ENCODE results near the gene NPW.

Gene NPW

DNA sequence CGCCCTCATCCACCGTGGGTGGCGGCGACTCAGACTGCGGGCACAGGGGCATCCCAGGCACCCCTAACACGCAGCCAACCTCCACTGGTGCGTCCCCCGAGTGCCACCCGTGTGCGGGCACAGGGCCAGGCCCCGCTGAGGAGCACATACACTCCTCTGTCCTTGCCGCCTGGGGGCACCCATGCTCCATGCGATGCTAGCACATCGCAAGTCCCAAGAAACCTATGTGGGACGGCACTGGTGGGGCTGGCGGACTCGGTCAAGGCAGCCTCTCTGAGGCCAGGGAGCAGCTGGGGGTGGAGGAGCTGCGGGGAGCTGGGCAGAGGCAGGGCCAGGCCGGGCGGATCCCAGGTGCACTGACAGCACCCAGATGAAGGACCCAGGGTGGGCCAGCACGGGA is 13.9 kb upstream of the NPW start:
- no peak for ATAC-seq

DNA sequence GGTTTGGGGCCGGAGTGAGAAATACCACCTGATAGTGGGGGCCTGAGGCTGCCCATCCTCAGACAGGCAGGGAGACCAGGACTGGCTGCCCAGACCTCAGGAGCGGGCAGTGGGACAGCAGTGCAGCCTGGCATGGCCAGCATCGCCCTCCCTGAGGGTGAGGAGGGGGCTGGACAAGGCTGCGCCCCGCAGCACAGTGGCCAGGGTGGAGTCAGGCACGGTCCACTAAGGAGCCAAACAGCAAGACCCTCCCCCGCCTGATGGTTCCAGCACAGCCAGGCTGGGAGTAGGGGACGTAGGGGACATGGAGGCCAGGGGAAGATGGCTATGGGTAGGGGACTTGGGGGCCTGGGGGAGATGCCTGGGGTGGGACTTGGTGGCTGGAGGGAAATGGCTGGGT is 13.3 kb upstream of the NPW start:
- ATAC-seq: no peak
- TF ChIP-seq ZNF8 (CRISPR knock-in tag; IDR thresholded peaks at IDR 0.05) (no peak), TSHZ2 (CRISPR knock-in tag; IDR thresholded peaks at IDR 0.05) (no peak), ZNF70 (CRISPR knock-in tag; IDR thresholded peaks at IDR 0.05) (no peak), ZNF565 (CRISPR knock-in tag; conservative IDR thresholded peaks at IDR 0.05; ENCODE audit: low read depth) (no peak), ISL1 (CRISPR knock-in tag; IDR thresholded peaks at IDR 0.05) (no peak), GLIS3 (CRISPR knock-in tag; IDR thresholded peaks at IDR 0.05) (no peak), PPARA (CRISPR knock-in tag; IDR thresholded peaks at IDR 0.05; ENCODE audit: borderline replicate concordance) (no peak), CREB5 (CRISPR knock-in tag; IDR thresholded peaks at IDR 0.05; ENCODE audit: low read depth) (no peak), CSRNP3 (CRISPR knock-in tag; IDR thresholded peaks at IDR 0.05) (no peak), ZC3H10 (CRISPR knock-in tag; IDR thresholded peaks at IDR 0.05) (no peak), BACH2 (CRISPR knock-in tag; IDR thresholded peaks at IDR 0.05; ENCODE audit: borderline replicate concordance) (no peak), SNAI2 (CRISPR knock-in tag; IDR thresholded peaks at IDR 0.05) (no peak), ESRRG (CRISPR knock-in tag; IDR thresholded peaks at IDR 0.05) (no peak), OSR1 (CRISPR knock-in tag; IDR thresholded peaks at IDR 0.05) (no peak), TOX (CRISPR knock-in tag; IDR thresholded peaks at IDR 0.05; ENCODE audit: borderline replicate concordance) (no peak)
- TF ChIP-seq, protein P1, sequence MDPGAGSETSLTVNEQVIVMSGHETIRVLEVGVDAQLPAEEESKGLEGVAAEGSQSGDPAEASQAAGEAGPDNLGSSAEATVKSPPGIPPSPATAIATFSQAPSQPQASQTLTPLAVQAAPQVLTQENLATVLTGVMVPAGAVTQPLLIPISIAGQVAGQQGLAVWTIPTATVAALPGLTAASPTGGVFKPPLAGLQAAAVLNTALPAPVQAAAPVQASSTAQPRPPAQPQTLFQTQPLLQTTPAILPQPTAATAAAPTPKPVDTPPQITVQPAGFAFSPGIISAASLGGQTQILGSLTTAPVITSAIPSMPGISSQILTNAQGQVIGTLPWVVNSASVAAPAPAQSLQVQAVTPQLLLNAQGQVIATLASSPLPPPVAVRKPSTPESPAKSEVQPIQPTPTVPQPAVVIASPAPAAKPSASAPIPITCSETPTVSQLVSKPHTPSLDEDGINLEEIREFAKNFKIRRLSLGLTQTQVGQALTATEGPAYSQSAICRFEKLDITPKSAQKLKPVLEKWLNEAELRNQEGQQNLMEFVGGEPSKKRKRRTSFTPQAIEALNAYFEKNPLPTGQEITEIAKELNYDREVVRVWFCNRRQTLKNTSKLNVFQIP (CRISPR knock-in tag; IDR thresholded peaks at IDR 0.05; ENCODE audit: borderline replicate concordance, low read depth): no peak

More for the DNA sequence above, 13.9 kb upstream of the NPW start:
- no peak for TF ChIP-seq ZNF70 (CRISPR knock-in tag; IDR thresholded peaks at IDR 0.05)
- TF ChIP-seq, protein P1 (CRISPR knock-in tag; IDR thresholded peaks at IDR 0.05; ENCODE audit: borderline replicate concordance, low read depth): no peak
- TF ChIP-seq GLIS3 (CRISPR knock-in tag; IDR thresholded peaks at IDR 0.05): no peak
- TF ChIP-seq CSRNP3 (CRISPR knock-in tag; IDR thresholded peaks at IDR 0.05): no peak
- no peak for TF ChIP-seq ISL1 (CRISPR knock-in tag; IDR thresholded peaks at IDR 0.05)
- TF ChIP-seq TOX (CRISPR knock-in tag; IDR thresholded peaks at IDR 0.05; ENCODE audit: borderline replicate concordance): no peak
- TF ChIP-seq TSHZ2 (CRISPR knock-in tag; IDR thresholded peaks at IDR 0.05): no peak
- TF ChIP-seq RARB (CRISPR knock-in tag; IDR thresholded peaks at IDR 0.05): no peak
- TF ChIP-seq CSDC2 (CRISPR knock-in tag; IDR thresholded peaks at IDR 0.05): no peak
- no peak for TF ChIP-seq ARNTL (CRISPR knock-in tag; IDR thresholded peaks at IDR 0.05; ENCODE audit: borderline replicate concordance, low read depth)
- no peak for TF ChIP-seq PPARA (CRISPR knock-in tag; IDR thresholded peaks at IDR 0.05; ENCODE audit: borderline replicate concordance)
- TF ChIP-seq TCF4 (CRISPR knock-in tag; IDR thresholded peaks at IDR 0.05; ENCODE audit: borderline replicate concordance): no peak
